Left cardiac atrium (tissue), 4 donors: ENCODE measurements around the gene NGEF. TPM values are rescaled to one million over a fixed set of nuclear protein-coding genes. Genes with fewer than 3 reads are reported as not detected.
A peak's percentile ranks its signal among the peaks of the same experiment; 100 is the strongest.
"Not testable (repeated sequence)": the region's sequence is repeated elsewhere in the genome, so short reads cannot be mapped to it uniquely, and the experiment has no call there.

Experiments used
- ATAC-seq, 2 donors: fragments of 200-7000 bp; cut with Tn5 transposase; one replicate each; pipeline ENCODE4 v1.9.1; 2020; ENCODE audit warnings: mild to moderate bottlenecking in 2 of 2, moderate library complexity in 2 of 2
- DNase-seq: peaks from one replicate; pipeline ENCODE4 v3.0.0-alpha.2; 2020
- intact Hi-C, 2 donors: fragments of 100-400 bp; cut with DNase I; formaldehyde crosslinking; loops; one replicate each; pipeline versions ENCODE4 v1.14.1 to v1.15.1; 2022 to 2023
- total RNA-seq, 2 donors: library from RNA; stranded (reverse); fragmentation: NEBNext Ultra II Directional; extraction: Animal tissue kit (Norgen Biotek cat#: 25700); gene quantifications; one replicate each; pipeline ENCODE4 v1.2.1, GENCODE V29; 2021
- donor health status: DM: no; HTN: yes; CAD: no.
- donor health status: DM: no; HTN: yes; CAD: no; lungs with severe emphysema.
- donor health status: DM: yes; HTN: yes; CAD: no.
- donor health status: Dilated cardiomyopathy.

Gene NGEF
- total RNA-seq, 2 donors from 2014 or later, result 1.6 TPM

- ATAC-seq, result no peak
- no peak for DNase-seq
- intact Hi-C loops, result loop anchor here in 1 of 2 donors (10.0 kb wide), 1 partner anchor 185 kb away; no protein-coding TSS in a partner anchor
Observed at GRCh38 chr2:232870018-232870765, 142.9 kb downstream of the NGEF start, which contains the start of gene SNORC. TSS of gene SNORC (plus strand) at chr2:232870264. CDS start at chr2:232870342, 78 bp downstream.

- DNase-seq (no peak), ATAC-seq (no peak)
- intact Hi-C loops, result loop anchor here in 1 of 2 donors (10.0 kb wide), 1 partner anchor 185 kb away; no protein-coding TSS in a partner anchor
Observed at GRCh38 chr2:232869138-232870017, 143.7 kb downstream of the NGEF start.

GRCh38 chr2:232866104-232866503 lies 147.0 kb downstream of the NGEF start:
- intact Hi-C loops, result no loop called here
- ATAC-seq, result no peak

GRCh38 chr2:232865165-232865564 lies 147.9 kb downstream of the NGEF start:
- ATAC-seq (no peak), DNase-seq (no peak)
- intact Hi-C loops, result no loop called here

More at GRCh38 chr2:232866104-232866503, 147.0 kb downstream of the NGEF start:
- no peak for DNase-seq

GRCh38 chr2:232863996-232864395 lies 149.1 kb downstream of the NGEF start:
- no peak for ATAC-seq

GRCh38 chr2:232861353-232861752 lies 151.7 kb downstream of the NGEF start:
- DNase-seq, result no peak
- intact Hi-C loops, result no loop called here
- ATAC-seq, result no peak

More at GRCh38 chr2:232863996-232864395, 149.1 kb downstream of the NGEF start:
- DNase-seq, result no peak
- intact Hi-C loops, result no loop called here

GRCh38 chr2:232860593-232861241 lies 152.3 kb downstream of the NGEF start:
- ATAC-seq (no peak), DNase-seq (no peak)

GRCh38 chr2:232859385-232859916 lies 153.6 kb downstream of the NGEF start:
- intact Hi-C loops, result loop anchor here (10.0 kb wide), 2 partner anchors 195 to 385 kb away; no protein-coding TSS in a partner anchor
- DNase-seq (no peak), ATAC-seq (no peak)

More at GRCh38 chr2:232860593-232861241, 152.3 kb downstream of the NGEF start:
- intact Hi-C loops, result no loop called here

GRCh38 chr2:232857158-232857563 lies 155.9 kb downstream of the NGEF start:
- ATAC-seq (no peak), DNase-seq (no peak)
- intact Hi-C loops, result loop anchor here (10.0 kb wide), 2 partner anchors 198 to 388 kb away; no protein-coding TSS in a partner anchor

GRCh38 chr2:232854082-232854481 lies 159.0 kb downstream of the NGEF start:
- DNase-seq, result peak; percentile 65
- intact Hi-C loops, result loop anchor here (5.0 to 10.0 kb wide), 3 partner anchors 201 to 398 kb away; partner anchors contain the start of gene ATG16L1 (in 1 of the 2)
- peak in 1 of 2 donors; percentile 42 for ATAC-seq

GRCh38 chr2:232852676-232853075 lies 160.4 kb downstream of the NGEF start:
- ATAC-seq (no peak), DNase-seq (no peak)
- intact Hi-C loops, result loop anchor here (5.0 to 10.0 kb wide), 3 partner anchors 202 to 400 kb away; partner anchors contain the start of gene ATG16L1 (in 1 of the 2)

- ATAC-seq, DNase-seq: not testable (repeated sequence)
- intact Hi-C loops, result loop anchor here (5.0 to 10.0 kb wide), 3 partner anchors 203 to 400 kb away; partner anchors contain the start of gene ATG16L1 (in 1 of the 2)
Observed at GRCh38 chr2:232852081-232852480, 161.0 kb downstream of the NGEF start.

- intact Hi-C loops, result loop anchor here (5.0 to 10.0 kb wide), 3 partner anchors 205 to 402 kb away; partner anchors contain the start of gene ATG16L1 (in 1 of the 2)
- ATAC-seq (no peak), DNase-seq (no peak)
Observed at GRCh38 chr2:232850039-232850438, 163.0 kb downstream of the NGEF start.

GRCh38 chr2:232846055-232846454 lies 167.0 kb downstream of the NGEF start:
- ATAC-seq, result no peak
- intact Hi-C loops, result no loop called here

GRCh38 chr2:232843834-232844233 lies 169.2 kb downstream of the NGEF start:
- intact Hi-C loops, result no loop called here
- no peak for ATAC-seq
- no peak for DNase-seq

More at GRCh38 chr2:232846055-232846454, 167.0 kb downstream of the NGEF start:
- DNase-seq, result no peak

GRCh38 chr2:232842689-232843088 lies 170.4 kb downstream of the NGEF start:
- intact Hi-C loops, result no loop called here
- ATAC-seq (peak in 1 of 2 donors; percentile 32), DNase-seq (no peak)

GRCh38 chr2:232839411-232840079 lies 173.5 kb downstream of the NGEF start:
- intact Hi-C loops, result no loop called here
- peak in 1 of 2 donors; percentile 33 for ATAC-seq

GRCh38 chr2:232838406-232838874 lies 174.6 kb downstream of the NGEF start:
- no peak for DNase-seq
- ATAC-seq, result no peak
- intact Hi-C loops, result no loop called here

More at GRCh38 chr2:232839411-232840079, 173.5 kb downstream of the NGEF start:
- peak; percentile 38 for DNase-seq
